ENCODE data around the gene ZNF219. TPM values are rescaled to one million over a fixed set of nuclear protein-coding genes. Genes with fewer than 3 reads are reported as not detected.

Gene ZNF219
- total RNA-seq, 1 donor from 2014 or later, result 111 TPM

- Mint-ChIP-seq H3K4me1 (ENCODE audit: low read depth) (no peaks in the 10 kb centered on the region), H3K9me3 (ENCODE audit: low read depth) (no peaks in the 10 kb centered on the region), H3K36me3 (ENCODE audit: insufficient read depth) (peaks cover 32% of the 10 kb centered on the region), H3K4me3 (ENCODE audit: low read depth) (no peak overlapping the region), H3K27me3 (no peaks in the 10 kb centered on the region), H3K27ac (no peak overlapping the region)
- DNase-seq (ENCODE audit: low spot score, unreplicated experiment), result no peak
- TF ChIP-seq CTCF (IDR thresholded peaks at IDR 0.05; ENCODE audit: unreplicated experiment), result no peak
These were observed 20.2 kb downstream of the ZNF219 start for GRCh38 chr14:21078287-21078686.

DNA sequence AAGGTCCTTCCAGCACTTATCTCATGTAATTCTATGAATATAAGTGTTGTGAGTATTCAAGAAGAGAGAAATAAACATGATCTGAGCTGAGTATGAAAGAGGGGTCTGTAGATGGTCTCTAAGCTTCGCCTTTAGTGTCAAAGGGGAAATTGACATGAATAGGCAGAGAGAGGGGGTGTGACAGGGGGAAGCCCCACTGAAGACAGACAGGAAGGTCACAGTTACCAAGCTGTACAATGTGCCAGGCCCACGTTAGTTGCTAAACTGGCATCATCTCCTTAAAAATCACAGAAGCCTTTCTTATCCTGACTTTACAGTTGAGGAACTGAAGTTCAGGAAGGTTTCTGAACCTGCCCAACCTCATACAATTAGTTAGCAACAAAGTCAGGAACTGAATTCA, 20.8 kb downstream of the ZNF219 start:
- Mint-ChIP-seq H3K9me3 (ENCODE audit: low read depth) (no peaks in the 10 kb centered on the region), H3K27ac (no peak overlapping the region), H3K4me1 (ENCODE audit: low read depth) (no peaks in the 10 kb centered on the region), H3K27me3 (no peaks in the 10 kb centered on the region), H3K36me3 (ENCODE audit: insufficient read depth) (peaks cover 32% of the 10 kb centered on the region), H3K4me3 (ENCODE audit: low read depth) (no peak overlapping the region)
- no peak for DNase-seq (ENCODE audit: low spot score, unreplicated experiment)
- no peak for TF ChIP-seq CTCF (IDR thresholded peaks at IDR 0.05; ENCODE audit: unreplicated experiment)

- no peak for DNase-seq (ENCODE audit: low spot score, unreplicated experiment)
- no peak for TF ChIP-seq CTCF (IDR thresholded peaks at IDR 0.05; ENCODE audit: unreplicated experiment)
- H3K27ac Mint-ChIP-seq, result no peak overlapping the region
- H3K4me1 Mint-ChIP-seq (ENCODE audit: low read depth), result peaks cover 11% of the 10 kb centered on the region
- no peaks in the 10 kb centered on the region for H3K27me3 Mint-ChIP-seq
- no peaks in the 10 kb centered on the region for H3K9me3 Mint-ChIP-seq (ENCODE audit: low read depth)
- H3K4me3 Mint-ChIP-seq (ENCODE audit: low read depth), result no peak overlapping the region
- peaks cover 29% of the 10 kb centered on the region for H3K36me3 Mint-ChIP-seq (ENCODE audit: insufficient read depth)
These were observed 22.6 kb downstream of the ZNF219 start for GRCh38 chr14:21075719-21076437.

DNA sequence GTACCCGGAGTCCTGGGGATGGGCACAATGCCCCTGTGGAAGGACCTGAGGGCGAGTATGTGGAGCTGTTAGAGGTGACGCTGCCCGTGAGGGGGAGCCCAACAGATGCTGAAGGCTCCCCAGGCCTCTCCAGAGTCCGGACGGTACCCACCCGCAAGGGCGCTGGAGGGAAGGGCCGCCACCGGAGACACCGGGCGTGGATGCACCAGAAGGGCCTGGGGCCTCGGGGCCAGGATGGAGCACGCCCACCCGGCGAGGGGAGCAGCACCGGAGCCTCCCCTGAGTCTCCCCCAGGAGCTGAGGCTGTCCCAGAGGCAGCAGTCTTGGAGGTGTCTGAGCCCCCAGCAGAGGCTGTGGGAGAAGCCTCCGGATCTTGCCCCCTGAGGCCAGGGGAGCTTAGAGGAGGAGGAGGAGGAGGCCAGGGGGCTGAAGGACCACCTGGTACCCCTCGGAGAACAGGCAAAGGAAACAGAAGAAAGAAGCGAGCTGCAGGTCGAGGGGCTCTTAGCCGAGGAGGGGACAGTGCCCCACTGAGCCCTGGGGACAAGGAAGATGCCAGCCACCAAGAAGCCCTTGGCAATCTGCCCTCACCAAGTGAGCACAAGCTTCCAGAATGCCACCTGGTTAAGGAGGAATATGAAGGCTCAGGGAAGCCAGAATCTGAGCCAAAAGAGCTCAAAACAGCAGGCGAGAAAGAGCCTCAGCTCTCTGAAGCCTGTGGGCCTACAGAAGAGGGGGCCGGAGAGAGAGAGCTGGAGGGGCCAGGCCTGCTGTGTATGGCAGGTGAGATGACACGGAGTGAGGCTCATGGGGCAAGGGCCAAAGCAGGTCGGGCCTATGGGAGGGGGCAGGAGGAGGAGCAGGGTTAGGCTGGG, 23.8 kb downstream of the ZNF219 start:
- Mint-ChIP-seq H3K36me3 (ENCODE audit: insufficient read depth) (peaks cover 23% of the 10 kb centered on the region), H3K4me1 (ENCODE audit: low read depth) (peaks cover 13% of the 10 kb centered on the region), H3K27ac (no peak overlapping the region), H3K4me3 (ENCODE audit: low read depth) (no peak overlapping the region), H3K9me3 (ENCODE audit: low read depth) (no peaks in the 10 kb centered on the region), H3K27me3 (no peaks in the 10 kb centered on the region)
- no peak for DNase-seq (ENCODE audit: low spot score, unreplicated experiment)
- TF ChIP-seq CTCF (IDR thresholded peaks at IDR 0.05; ENCODE audit: unreplicated experiment), result no peak

DNA sequence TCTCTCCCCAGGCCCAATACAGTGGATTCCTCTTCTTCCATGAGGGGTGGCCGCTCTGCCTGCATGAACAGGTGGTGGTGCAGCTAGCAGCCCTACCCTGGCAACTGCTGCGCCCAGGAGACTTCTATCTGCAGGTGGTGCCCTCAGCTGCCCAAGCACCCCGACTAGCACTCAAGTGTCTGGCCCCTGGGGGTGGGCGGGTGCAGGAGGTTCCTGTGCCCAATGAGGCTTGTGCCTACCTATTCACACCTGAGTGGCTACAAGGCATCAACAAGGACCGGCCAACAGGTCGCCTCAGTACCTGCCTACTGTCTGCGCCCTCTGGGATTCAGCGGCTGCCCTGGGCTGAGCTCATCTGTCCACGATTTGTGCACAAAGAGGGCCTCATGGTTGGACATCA, 24.5 kb downstream of the ZNF219 start:
- Mint-ChIP-seq H3K4me1 (ENCODE audit: low read depth) (peaks cover 19% of the 10 kb centered on the region), H3K4me3 (ENCODE audit: low read depth) (no peak overlapping the region), H3K27me3 (peaks cover 3% of the 10 kb centered on the region), H3K36me3 (ENCODE audit: insufficient read depth) (peaks cover 19% of the 10 kb centered on the region), H3K27ac (no peak overlapping the region), H3K9me3 (ENCODE audit: low read depth) (no peaks in the 10 kb centered on the region)
- TF ChIP-seq CTCF (IDR thresholded peaks at IDR 0.05; ENCODE audit: unreplicated experiment), result no peak
- DNase-seq (ENCODE audit: low spot score, unreplicated experiment), result no peak

Measured in progenitor cell of endocrine pancreas (in vitro differentiated cells).